Spleen (tissue), 11 donors: ENCODE results near the gene P2RY2. TPM values are rescaled to one million over a fixed set of nuclear protein-coding genes. Genes with fewer than 3 reads are reported as not detected.
A peak's percentile ranks its signal among the peaks of the same experiment; 100 is the strongest.

Source experiments
- DNase-seq: peaks from one replicate; pipeline ENCODE4 v3.0.0-alpha.2; 2020
- H3K27ac ChIP-seq, 8 donors: fragments of 200-600 bp; sonication (generic) in 7 of 8; 1 replicate in 4 of 8; 2 replicates in 4 of 8; pipeline versions ENCODE4 v1.5.0 to v1.8.0; 2016 to 2021; ENCODE audit warnings: inconsistent platforms in 4 of 8, mild to moderate bottlenecking in 4 of 8, moderate library complexity in 1 of 8
- H3K27me3 ChIP-seq, 7 donors: fragments of 200-600 bp; sonication (generic) in 6 of 7; replicated peaks in 1 of 7; 1 replicate in 4 of 7; 2 replicates in 3 of 7; pipeline versions ENCODE4 v1.5.0 to v1.8.0; 2016 to 2021; ENCODE audit warnings: inconsistent platforms in 3 of 7, mild to moderate bottlenecking in 1 of 7
- H3K36me3 ChIP-seq, 6 donors: fragments of 200-600 bp; sonication (generic) in 5 of 6; 1 replicate in 4 of 6; 2 replicates in 2 of 6; pipeline versions ENCODE4 v1.5.0 to v1.8.0; 2016 to 2021; ENCODE audit warnings: inconsistent platforms in 2 of 6
- H3K4me1 ChIP-seq, 6 donors: fragments of 200-600 bp; sonication (generic) in 5 of 6; 1 replicate in 3 of 6; 2 replicates in 3 of 6; pipeline versions ENCODE4 v1.5.0 to v1.8.0; 2016 to 2021; ENCODE audit warnings: inconsistent platforms in 3 of 6
- H3K4me3 ChIP-seq, 8 donors: fragments of 200-600 bp; sonication (generic) in 7 of 8; 1 replicate in 4 of 8; 2 replicates in 4 of 8; pipeline versions ENCODE4 v1.5.0 to v1.8.0; 2016 to 2021; ENCODE audit warnings: inconsistent platforms in 4 of 8, mild to moderate bottlenecking in 4 of 8, moderate library complexity in 2 of 8
- H3K9me3 ChIP-seq, 8 donors: fragments of 200-600 bp; sonication (generic) in 7 of 8; 1 replicate in 4 of 8; 2 replicates in 4 of 8; pipeline versions ENCODE4 v1.5.0 to v1.8.0; 2016 to 2021; ENCODE audit warnings: inconsistent platforms in 4 of 8
- CTCF ChIP-seq, 11 experiments: fragments of 200-600 bp in 7 of 11; fragments of 450-650 bp in 4 of 11; sonication (generic) in 4 of 11; IDR thresholded peaks in 8 of 11; conservative IDR thresholded peaks in 3 of 11; 1 replicate in 7 of 11; 2 replicates in 4 of 11; pipeline versions ENCODE4 v1.4.0 to v1.8.0; 2016 to 2021; ENCODE audit warnings: antibody characterized with exemption in 11 of 11, inconsistent platforms in 4 of 11, mild to moderate bottlenecking in 1 of 11
- POLR2A ChIP-seq, 3 donors: fragments of 450-650 bp; IDR thresholded peaks; one replicate each; pipeline ENCODE4 v1.5.1; 2017; ENCODE audit warnings: antibody characterized with exemption in 3 of 3, mild to moderate bottlenecking in 1 of 3
- POLR2AphosphoS5 ChIP-seq, 3 donors: sonication (generic); formaldehyde crosslinking; IDR thresholded peaks; one replicate each; pipeline ENCODE4 v1.5.1; 2017; ENCODE audit warnings: antibody characterized with exemption in 3 of 3
- WGBS, 5 donors: extraction: QIAGEN DNeasy Blood & Tissue Kit in 3 of 5; methylation state at CpG; one replicate each; pipeline versions ENCODE4 v1.1.5 to v1.1.7; 2013 to 2018; 5-methylcytosine and 5-hydroxymethylcytosine counted together
- intact Hi-C: fragments of 100-400 bp; cut with DNase I; formaldehyde crosslinking; loops from one replicate; pipeline ENCODE4 v1.15.0; 2023; ENCODE audit warnings: low total_unique reads
- polyA plus RNA-seq, 3 donors: library from polyadenylated mRNA; stranded (reverse); fragments of 200-250 nt; gene quantifications; one replicate each; pipeline ENCODE4 v1.2.1, GENCODE V29; 2013
- total RNA-seq, 7 donors: library from RNA; depleted of rRNA in 3 of 7; stranded (reverse); fragments of >200 nt in 3 of 7; fragmentation: NEBNext Ultra II Directional in 4 of 7; extraction: Animal tissue kit (Norgen Biotek cat#: 25700) in 4 of 7; gene quantifications; one replicate each; pipeline versions ENCODE4 v1.1.0 to v1.2.1, GENCODE V29; 2016 to 2021
- donor health status: healthy with polysubstance abuse.
- donor health status: DM: no; HTN: no; CAD: no; lungs with moderate emphysema.
- donor health status: DM: no; HTN: no; CAD: no.
- donor health status: Bipolar disorder and iron deficiency.
- donor health status: healthy.
- donor health status: DM: no; HTN: no; CAD: no.
- donor health status: DM: yes; HTN: yes; CAD: no.

Gene P2RY2
- total and polyA plus RNA-seq, 10 donors = 0.99 to 17.5 (median 10.7) TPM

GRCh38 chr11:73239571-73240189, 21.6 kb downstream of the P2RY2 start:
- TF ChIP-seq POLR2A (IDR thresholded peaks at IDR 0.05) (no peak), POLR2AphosphoS5 (IDR thresholded peaks at IDR 0.05) (peak in 1 of 3 donors; percentile 18)
- peak; percentile 56 for DNase-seq
- Histone ChIP-seq H3K4me3 (no peak overlapping the region), H3K9me3 (no peaks in the 10 kb centered on the region), H3K4me1 (peaks cover 12 to 96% (median 53%) of the 10 kb centered on the region in 6 donors), H3K27me3 (no peaks in the 10 kb centered on the region), H3K27ac (peak overlapping the region in 4 of 8 donors; percentile 30 to 70 (median 42)), H3K36me3 (peaks cover 0 to 12% (median under 1%) of the 10 kb centered on the region in 6 donors)
- WGBS, 5 donors = 75 to 94% (median 87%) methylated on average over 7 of the region's 7 CpGs
- intact Hi-C loops = loop anchor here (5.0 kb wide), 1 partner anchor 52 kb away; no protein-coding TSS in a partner anchor

GRCh38 chr11:73240190-73240781, 22.2 kb downstream of the P2RY2 start:
- Histone ChIP-seq H3K4me1 (peaks cover 10 to 98% (median 53%) of the 10 kb centered on the region in 6 donors), H3K4me3 (no peak overlapping the region), H3K36me3 (peaks cover 0 to 6% (median 0%) of the 10 kb centered on the region in 6 donors), H3K27ac (peak overlapping the region in 4 of 8 donors; percentile 35 to 70 (median 43)), H3K27me3 (no peaks in the 10 kb centered on the region), H3K9me3 (no peaks in the 10 kb centered on the region)
- peak; percentile 66 for DNase-seq
- intact Hi-C loops = loop anchor here (5.0 kb wide), 1 partner anchor 53 kb away; no protein-coding TSS in a partner anchor
- 47 to 70% (median 60%) methylated on average over 4 of the region's 4 CpGs for WGBS, 5 donors
- no peak for TF ChIP-seq CTCF (IDR thresholded peaks at IDR 0.05 in 8 of 11, conservative IDR thresholded peaks at IDR 0.05 in 3 of 11)
- TF ChIP-seq POLR2AphosphoS5 (IDR thresholded peaks at IDR 0.05) = peak in 2 of 3 donors; percentile 2 to 28
- no peak for TF ChIP-seq POLR2A (IDR thresholded peaks at IDR 0.05)

- 92 to 97% (median 93%) methylated on average over 4 of the region's 4 CpGs for WGBS, 5 donors
- H3K4me3 ChIP-seq = no peak overlapping the region
- H3K9me3 ChIP-seq = no peaks in the 10 kb centered on the region
- peak overlapping the region in 1 of 8 donors; percentile 70 for H3K27ac ChIP-seq
- intact Hi-C loops = loop anchor here (5.0 kb wide), 1 partner anchor 54 kb away; no protein-coding TSS in a partner anchor
- DNase-seq = peak; percentile 42
- H3K4me1 ChIP-seq = peaks cover 10 to 98% (median 55%) of the 10 kb centered on the region in 6 donors
- no peaks in the 10 kb centered on the region for H3K36me3 ChIP-seq
- TF ChIP-seq POLR2AphosphoS5 (IDR thresholded peaks at IDR 0.05) = no peak
- TF ChIP-seq CTCF (IDR thresholded peaks at IDR 0.05 in 8 of 11, conservative IDR thresholded peaks at IDR 0.05 in 3 of 11) = no peak
- no peak for TF ChIP-seq POLR2A (IDR thresholded peaks at IDR 0.05)
- H3K27me3 ChIP-seq = no peaks in the 10 kb centered on the region
These were observed 23.2 kb downstream of the P2RY2 start for GRCh38 chr11:73241300-73241699.

- intact Hi-C loops = loop anchor here (5.0 kb wide), 1 partner anchor 55 kb away; no protein-coding TSS in a partner anchor
- DNase-seq = peak; percentile 94
- WGBS, 5 donors = 13 to 27% (median 23%) methylated on average over 10 to 12 of the region's 12 CpGs
- peak overlapping the region in 1 of 8 donors; percentile 46 for H3K4me3 ChIP-seq
- H3K36me3 ChIP-seq = no peaks in the 10 kb centered on the region
- H3K27ac ChIP-seq = peak overlapping the region in 5 of 8 donors; percentile 12 to 61 (median 27)
- H3K27me3 ChIP-seq = no peaks in the 10 kb centered on the region
- H3K9me3 ChIP-seq = no peaks in the 10 kb centered on the region
- TF ChIP-seq POLR2A (IDR thresholded peaks at IDR 0.05) (no peak), POLR2AphosphoS5 (IDR thresholded peaks at IDR 0.05) (peak; percentile 43 to 72 (median 64)), CTCF (IDR thresholded peaks at IDR 0.05 in 8 of 11, conservative IDR thresholded peaks at IDR 0.05 in 3 of 11) (peak; percentile 75 to 96 (median 90))
- peaks cover 8 to 86% (median 47%) of the 10 kb centered on the region in 6 donors for H3K4me1 ChIP-seq
These were observed 24.4 kb downstream of the P2RY2 start for GRCh38 chr11:73242251-73243092.
